CD1c-positive myeloid dendritic cell (primary cell): Measurements from ENCODE around the gene IL17REL.

Source experiments
- DNase-seq: peaks from one replicate; pipeline ENCODE4 v3.0.0-alpha.2; 2016; ENCODE audit errors: extremely low spot score

The IL17REL gene

GRCh38 chr22:49967706-49968208, 44.8 kb downstream of the IL17REL start:
- no peak for DNase-seq

DNA sequence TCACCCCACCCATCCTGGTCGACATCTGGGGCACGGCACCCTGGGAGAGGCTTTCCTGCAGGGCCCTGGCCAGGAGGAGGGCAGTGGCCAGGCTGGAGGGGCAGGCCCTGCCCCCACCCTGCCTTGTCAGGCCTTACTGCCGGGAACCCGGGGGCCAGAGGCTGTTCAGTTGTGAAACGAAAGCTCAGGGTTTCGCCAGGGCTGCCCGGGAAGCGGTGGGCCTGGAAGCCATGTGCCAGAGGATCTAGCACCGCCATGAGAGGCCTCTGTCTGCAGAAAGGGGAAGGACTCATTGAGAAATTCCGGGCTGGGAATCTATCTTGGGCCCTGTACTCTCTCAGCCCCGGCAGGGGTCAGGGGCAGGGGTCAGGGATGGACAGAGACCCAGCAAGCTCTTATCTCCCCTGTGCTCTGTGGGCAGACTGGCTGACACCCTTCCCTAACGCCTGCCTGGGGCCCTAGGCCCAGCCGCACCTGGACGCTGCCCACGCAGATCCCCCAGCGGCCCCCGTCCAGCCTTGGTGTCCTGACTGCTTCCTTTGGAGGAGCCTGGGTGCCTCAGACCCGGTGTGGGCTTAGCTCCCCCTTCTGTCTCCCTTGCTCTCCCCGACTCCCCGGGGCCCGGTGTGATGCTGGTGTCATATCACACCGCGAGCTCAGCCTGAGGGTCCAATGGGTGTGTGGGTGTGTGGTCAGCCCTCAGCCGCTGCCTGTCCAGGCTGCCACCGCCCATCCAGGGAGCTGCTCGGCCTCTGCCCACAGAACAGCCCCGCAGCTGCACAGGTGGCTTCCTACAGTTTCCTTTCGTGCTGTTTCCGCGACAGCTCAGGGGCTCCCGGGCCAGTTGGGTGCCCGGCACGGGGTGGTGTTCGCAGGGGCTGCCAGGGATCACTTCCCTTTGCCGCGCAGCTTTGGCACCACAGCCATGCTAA, 45.5 kb downstream of the IL17REL start:
- DNase-seq, result peak; percentile 90

GRCh38 chr22:49966041-49966773, 46.4 kb downstream of the IL17REL start:
- no peak for DNase-seq

DNA sequence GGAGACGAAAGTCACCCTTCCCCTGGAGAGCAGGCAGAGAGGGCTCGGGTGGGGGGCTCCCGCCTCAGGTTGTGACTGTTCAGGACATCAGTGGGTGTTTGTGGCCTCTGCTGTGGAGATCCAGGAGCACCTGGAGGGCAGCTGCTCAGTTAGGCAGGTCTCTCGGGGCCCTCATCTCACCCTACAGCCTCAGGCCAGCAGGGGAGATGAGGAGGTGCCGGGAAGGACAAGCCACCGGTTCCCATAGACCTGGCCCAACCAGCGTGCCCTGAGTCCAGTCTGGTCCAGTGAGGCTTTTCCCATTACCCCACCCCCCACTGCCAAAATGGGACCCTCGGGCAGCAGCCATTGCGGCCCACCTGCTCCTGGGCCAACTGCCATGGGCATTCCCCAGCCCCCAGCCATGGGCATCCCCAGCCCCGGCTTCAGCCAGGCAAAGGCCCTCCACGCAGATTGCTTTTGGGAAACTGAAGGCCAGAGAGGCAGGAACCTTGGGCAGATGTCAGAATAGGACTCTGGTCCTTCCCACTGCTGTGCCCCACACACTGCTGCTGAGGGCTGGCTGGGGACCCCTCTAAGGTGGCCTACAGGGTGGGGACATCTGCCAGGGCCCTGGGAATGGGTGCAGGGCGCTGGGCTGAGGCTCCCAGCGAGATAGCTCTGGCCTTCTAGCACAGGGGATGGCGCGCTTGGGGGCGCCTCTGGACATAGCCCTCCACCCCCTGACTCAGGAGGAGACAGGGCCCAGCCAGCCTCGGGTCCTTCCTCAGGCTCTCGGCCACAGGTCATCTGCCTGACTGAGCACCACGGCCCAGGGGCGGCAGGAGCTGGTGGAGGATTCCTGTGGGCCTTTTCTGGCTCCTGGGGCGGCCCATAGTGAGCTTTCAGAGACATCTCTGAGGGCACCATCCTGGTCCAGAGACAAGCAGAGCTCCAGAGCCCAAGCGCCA, 47.2 kb downstream of the IL17REL start:
- DNase-seq, result no peak

- DNase-seq, result no peak
Measured at GRCh38 chr22:49964136-49965090, 48.2 kb downstream of the IL17REL start.

- no peak for DNase-seq
Measured at GRCh38 chr22:49963647-49964026, 48.9 kb downstream of the IL17REL start.

GRCh38 chr22:49962751-49963646, 49.6 kb downstream of the IL17REL start:
- no peak for DNase-seq

- DNase-seq, result peak; percentile 90
Measured at GRCh38 chr22:49962012-49962750, 50.4 kb downstream of the IL17REL start.

DNA sequence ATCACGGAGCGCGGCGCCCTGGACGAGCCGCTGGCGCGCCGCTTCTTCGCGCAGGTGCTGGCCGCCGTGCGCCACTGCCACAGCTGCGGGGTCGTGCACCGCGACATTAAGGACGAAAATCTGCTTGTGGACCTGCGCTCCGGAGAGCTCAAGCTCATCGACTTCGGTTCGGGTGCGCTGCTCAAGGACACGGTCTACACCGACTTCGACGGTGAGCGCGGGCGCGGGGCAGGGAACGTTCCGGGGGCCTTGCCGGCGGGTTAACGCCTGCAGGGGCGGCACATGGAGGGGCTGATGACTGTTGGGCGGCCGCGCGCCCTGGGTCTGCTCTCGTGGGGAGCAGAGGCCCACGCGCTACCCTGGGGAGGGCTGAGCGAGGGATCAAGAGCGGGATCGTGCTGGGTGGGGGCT, 51.0 kb downstream of the IL17REL start:
- DNase-seq, result no peak

- peak; percentile 51 for DNase-seq
Measured at GRCh38 chr22:49961005-49961600, 51.5 kb downstream of the IL17REL start.

DNA sequence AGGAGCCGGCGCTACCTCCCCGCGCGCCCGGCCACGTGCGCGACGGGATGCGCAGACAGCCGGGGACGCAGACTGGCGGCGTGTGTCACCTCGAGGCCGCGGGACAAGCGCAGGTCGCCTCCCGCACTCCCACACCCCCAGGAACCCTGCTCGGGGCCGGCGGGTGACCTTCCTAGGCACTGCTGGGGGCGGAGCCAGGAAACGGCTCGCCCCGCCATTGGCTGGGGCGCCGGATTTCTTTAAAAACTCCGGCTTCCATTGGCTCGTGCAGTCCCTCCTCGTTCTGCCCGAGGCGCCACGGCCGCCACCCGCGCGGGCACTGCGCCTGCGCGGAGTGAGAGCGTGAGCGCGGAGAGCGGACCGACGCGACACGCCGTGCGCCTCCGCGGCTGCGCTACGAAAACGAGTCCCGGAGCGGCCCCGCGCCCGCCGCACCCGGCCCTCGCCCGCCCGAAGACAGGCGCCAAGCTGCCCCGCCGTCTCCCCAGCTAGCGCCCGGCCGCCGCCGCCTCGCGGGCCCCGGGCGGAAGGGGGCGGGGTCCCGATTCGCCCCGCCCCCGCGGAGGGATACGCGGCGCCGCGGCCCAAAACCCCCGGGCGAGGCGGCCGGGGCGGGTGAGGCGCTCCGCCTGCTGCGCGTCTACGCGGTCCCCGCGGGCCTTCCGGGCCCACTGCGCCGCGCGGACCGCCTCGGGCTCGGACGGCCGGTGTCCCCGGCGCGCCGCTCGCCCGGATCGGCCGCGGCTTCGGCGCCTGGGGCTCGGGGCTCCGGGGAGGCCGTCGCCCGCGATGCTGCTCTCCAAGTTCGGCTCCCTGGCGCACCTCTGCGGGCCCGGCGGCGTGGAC, 52.2 kb downstream of the IL17REL start, which contains the start of gene PIM3:
PIM3 (plus strand) TSS at position 614 of the 846 bp plus-strand sequence; CDS start at position 790, 176 bp downstream.
- DNase-seq, result peak; percentile 99

- no peak for DNase-seq
Measured at GRCh38 chr22:49959782-49960158, 52.8 kb downstream of the IL17REL start.

- DNase-seq, result no peak
Measured at GRCh38 chr22:49958931-49959781, 53.4 kb downstream of the IL17REL start.

- DNase-seq, result no peak
Measured at GRCh38 chr22:49958366-49958921, 54.1 kb downstream of the IL17REL start.

DNA sequence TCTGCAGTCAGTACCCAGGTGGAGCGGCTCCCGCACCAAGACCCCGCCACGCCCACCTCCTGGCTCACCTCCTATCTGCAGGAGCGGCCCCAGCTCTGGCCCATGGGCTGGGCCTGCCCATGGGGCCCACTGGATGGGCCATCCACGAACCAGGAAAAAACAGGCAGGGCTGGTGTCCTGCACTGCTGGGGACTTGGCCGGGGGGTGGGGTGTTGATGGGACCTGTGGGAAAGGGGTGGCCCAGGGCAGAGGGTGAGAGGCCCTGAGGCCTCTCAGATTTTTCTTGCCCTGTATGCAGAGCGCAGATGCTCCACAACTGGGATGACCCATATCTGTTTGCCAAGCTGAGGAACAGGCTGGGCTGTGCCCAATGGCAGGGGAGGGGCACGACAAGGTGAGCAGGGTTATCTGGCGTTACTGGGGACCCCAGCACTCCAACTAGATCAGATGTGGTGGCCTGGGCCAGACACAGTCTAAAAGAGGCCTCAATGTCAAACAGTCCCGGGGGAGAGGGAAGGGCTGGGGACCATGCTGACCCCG, 54.7 kb downstream of the IL17REL start:
- DNase-seq, result no peak
